HEK293T (cell line): ENCODE results near the gene SQOR.

ENCODE experiments used
- BHLHE40 ChIP-seq: fragments of 450-650 bp; IDR thresholded peaks from 2 replicates; pipeline ENCODE4 v1.6.1; 2016; ENCODE audit warnings: mild to moderate bottlenecking, moderate library complexity, borderline replicate concordance
- ELF4 ChIP-seq: fragments of 450-650 bp; IDR thresholded peaks from 2 replicates; pipeline ENCODE4 v1.6.1; 2017; ENCODE audit warnings: antibody characterized with exemption
- FOXA1 ChIP-seq: fragments of 450-650 bp; IDR thresholded peaks from 2 replicates; pipeline ENCODE4 v1.6.1; 2016; ENCODE audit warnings: mild to moderate bottlenecking
- FOXK2 ChIP-seq: fragments of 450-650 bp; IDR thresholded peaks from 2 replicates; pipeline ENCODE4 v1.6.1; 2016; ENCODE audit warnings: mild to moderate bottlenecking
- FOXM1 ChIP-seq: fragments of 450-650 bp; IDR thresholded peaks from 2 replicates; pipeline ENCODE4 v1.6.1; 2017; ENCODE audit warnings: mild to moderate bottlenecking, borderline replicate concordance
- SP1 ChIP-seq: fragments of 450-650 bp; IDR thresholded peaks from 2 replicates; pipeline ENCODE4 v1.6.1; 2017
- TARDBP ChIP-seq: fragments of 450-650 bp; IDR thresholded peaks from 2 replicates; pipeline ENCODE4 v1.6.1; 2016
- ZNF384 ChIP-seq: fragments of 450-650 bp; IDR thresholded peaks from 2 replicates; pipeline ENCODE4 v1.6.1; 2016

DNA sequence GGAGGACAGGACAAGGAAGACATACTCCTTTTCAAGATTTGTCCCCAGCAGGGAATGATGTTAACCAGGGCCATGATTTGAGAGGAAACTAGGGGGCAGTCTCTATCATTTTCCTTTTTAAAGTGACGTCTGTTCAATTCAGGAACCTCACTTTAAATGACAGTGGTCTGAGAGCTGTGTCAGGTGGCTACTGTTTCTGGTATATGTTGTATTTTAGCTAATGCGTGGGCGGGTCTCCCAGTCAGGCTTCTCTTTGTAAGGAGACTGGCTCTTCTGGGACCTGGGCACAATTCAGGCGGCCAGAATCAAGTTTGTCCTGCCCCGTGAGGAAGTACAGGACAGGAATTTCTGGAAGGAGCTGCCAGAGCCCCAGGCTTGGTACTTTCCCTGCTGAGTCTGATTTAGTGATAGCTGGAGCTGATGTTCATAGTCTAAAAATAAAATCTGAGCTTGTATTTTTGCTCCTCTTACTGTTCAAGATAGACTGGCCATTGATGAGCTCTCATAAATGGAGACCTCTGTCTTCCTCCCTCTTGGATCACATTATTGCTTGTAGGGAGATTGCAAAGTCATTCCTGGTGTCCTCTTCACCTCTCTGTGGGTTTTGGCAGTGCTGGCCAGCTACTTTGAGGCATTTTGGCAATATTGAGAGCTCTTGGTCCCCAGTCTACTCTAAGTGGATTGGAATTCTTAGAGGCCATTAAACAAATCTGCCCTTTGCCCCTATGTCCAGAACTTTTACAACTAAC is 25.6 kb downstream of the SQOR start:
- TF ChIP-seq ELF4, result no peak
- no peak for TF ChIP-seq BHLHE40
- TF ChIP-seq ZNF384, result no peak
- TF ChIP-seq TARDBP, result no peak
- no peak for TF ChIP-seq FOXA1
- no peak for TF ChIP-seq FOXM1
- TF ChIP-seq FOXK2, result no peak
- no peak for TF ChIP-seq SP1
